WTC11 (cell line): ENCODE measurements around the gene SDE2. TPM values are rescaled to one million over a fixed set of nuclear protein-coding genes. Genes with fewer than 3 reads are reported as not detected.
"Not testable (repeated sequence)": the region's sequence is repeated elsewhere in the genome, so short reads cannot be mapped to it uniquely, and the experiment has no call there.

Source experiments
- ATAC-seq: fragments of 200-7000 bp; cut with Tn5 transposase; 2 replicates; pipeline ENCODE4 v1.10.0; 2021; ENCODE audit warnings: mild to moderate bottlenecking, moderate library complexity
- CTCF ChIA-PET: fragments of 300-600 bp; sonication (Branson Sonifier 250); formaldehyde crosslinking; loops from one replicate; lab custom pipeline; 2021; ENCODE audit warnings: antibody characterized with exemption; lab: Charles Lee
- POLR2A ChIA-PET: fragments of 350-600 bp; sonication (Branson Sonifier 250); formaldehyde crosslinking; loops from one replicate; lab custom pipeline; 2021; ENCODE audit warnings: antibody characterized with exemption; lab: Charles Lee
- DNase-seq: peaks from one replicate; pipeline ENCODE4 v3.0.0; 2021; ENCODE audit warnings: low spot score
- H3K27ac Mint-ChIP-seq: 2 replicates; pipeline ENCODE4 v1.8.0; 2021; ENCODE audit warnings: mixed read lengths
- H3K27me3 Mint-ChIP-seq: 2 replicates; pipeline ENCODE4 v1.8.0; 2021; ENCODE audit warnings: low read depth, mild to moderate bottlenecking, moderate library complexity, mixed read lengths
- H3K36me3 Mint-ChIP-seq: 2 replicates; pipeline ENCODE4 v1.8.0; 2021; ENCODE audit warnings: mixed read lengths
- H3K4me1 Mint-ChIP-seq: 2 replicates; pipeline ENCODE4 v1.8.0; 2022; ENCODE audit warnings: mixed read lengths
- H3K4me3 Mint-ChIP-seq: 2 replicates; pipeline ENCODE4 v1.8.0; 2021; ENCODE audit warnings: mild to moderate bottlenecking, moderate library complexity, mixed read lengths
- H3K9me3 Mint-ChIP-seq: 2 replicates; pipeline ENCODE4 v1.8.0; 2021; ENCODE audit warnings: mixed read lengths
- AFF4 ChIP-seq: sonication (generic); formaldehyde crosslinking; IDR thresholded peaks from 2 replicates; pipeline ENCODE4 v1.8.1; 2023; ENCODE audit warnings: mild to moderate bottlenecking, missing genetic modification reagents, borderline replicate concordance
- E2F4 ChIP-seq: sonication (generic); formaldehyde crosslinking; IDR thresholded peaks from 2 replicates; pipeline ENCODE4 v1.8.1; 2022; ENCODE audit warnings: low read depth, mild to moderate bottlenecking, moderate library complexity, missing genetic modification reagents, borderline replicate concordance
- FOXP1 ChIP-seq: sonication (generic); formaldehyde crosslinking; IDR thresholded peaks from 2 replicates; pipeline ENCODE4 v1.8.0; 2022; ENCODE audit warnings: missing genetic modification reagents, mild to moderate bottlenecking, moderate library complexity, borderline replicate concordance
- JUN ChIP-seq: sonication (generic); formaldehyde crosslinking; IDR thresholded peaks from 2 replicates; pipeline ENCODE4 v1.8.0; 2023; ENCODE audit warnings: mild to moderate bottlenecking, missing genetic modification reagents
- NFE2L1 ChIP-seq: sonication (generic); formaldehyde crosslinking; IDR thresholded peaks from 2 replicates; pipeline ENCODE4 v1.8.1; 2023; ENCODE audit warnings: missing genetic modification reagents
- NR2C2 ChIP-seq: sonication (generic); formaldehyde crosslinking; IDR thresholded peaks from 2 replicates; pipeline ENCODE4 v1.8.0; 2022; ENCODE audit warnings: mild to moderate bottlenecking, missing genetic modification reagents
- SP1 ChIP-seq: sonication (generic); formaldehyde crosslinking; conservative IDR thresholded peaks from 2 replicates; pipeline ENCODE4 v1.8.1; 2022; ENCODE audit warnings: missing genetic modification reagents
- STAT6 ChIP-seq: sonication (generic); formaldehyde crosslinking; conservative IDR thresholded peaks from 2 replicates; pipeline ENCODE4 v1.8.1; 2023; ENCODE audit warnings: mild to moderate bottlenecking, low read depth, missing genetic modification reagents, moderate library complexity
- TEAD1 ChIP-seq: sonication (generic); formaldehyde crosslinking; IDR thresholded peaks from 2 replicates; pipeline ENCODE4 v1.8.0; 2022; ENCODE audit warnings: mild to moderate bottlenecking, missing genetic modification reagents
- TP53 ChIP-seq: sonication (generic); formaldehyde crosslinking; IDR thresholded peaks from 2 replicates; pipeline ENCODE4 v1.8.1; 2023; ENCODE audit warnings: mild to moderate bottlenecking, missing genetic modification reagents
- USF1 ChIP-seq: sonication (generic); formaldehyde crosslinking; IDR thresholded peaks from 2 replicates; pipeline ENCODE4 v1.8.0; 2022; ENCODE audit warnings: mild to moderate bottlenecking, missing genetic modification reagents
- USF2 ChIP-seq: sonication (generic); formaldehyde crosslinking; IDR thresholded peaks from 2 replicates; pipeline ENCODE4 v1.8.1; 2023; ENCODE audit warnings: mild to moderate bottlenecking, missing genetic modification reagents, moderate library complexity
- ZBTB43 ChIP-seq: sonication (generic); formaldehyde crosslinking; IDR thresholded peaks from 2 replicates; pipeline ENCODE4 v1.8.1; 2023; ENCODE audit warnings: mild to moderate bottlenecking, missing genetic modification reagents
- ZNF219 ChIP-seq: sonication (generic); formaldehyde crosslinking; IDR thresholded peaks from 2 replicates; pipeline ENCODE4 v1.8.0; 2023; ENCODE audit warnings: missing genetic modification reagents, mild to moderate bottlenecking, borderline replicate concordance
- ZNF281 ChIP-seq: sonication (generic); formaldehyde crosslinking; IDR thresholded peaks from 2 replicates; pipeline ENCODE4 v1.8.0; 2023; ENCODE audit warnings: mild to moderate bottlenecking, missing genetic modification reagents
- ZNF423 ChIP-seq: fragments of 250-450 bp; sonication (Bioruptor Pico); IDR thresholded peaks from 2 replicates; pipeline ENCODE4 v2.1.2; 2022; ENCODE audit warnings: mild to moderate bottlenecking, moderate library complexity
- total RNA-seq: library from RNA; stranded (reverse); gene quantifications from 3 replicates; pipeline ENCODE4 v1.2.3, GENCODE V29; 2021

SDE2 gene
- total RNA-seq, 1 experiment from 2014 or later = 17.2 TPM

- no peak for ATAC-seq
- TF ChIP-seq JUN (CRISPR knock-in tag) (no peak), TEAD1 (no peak), ZNF219 (CRISPR knock-in tag) (no peak), ZBTB43 (CRISPR knock-in tag) (no peak), STAT6 (no peak), USF2 (no peak), ZNF423 (no peak), TP53 (CRISPR knock-in tag) (no peak), E2F4 (CRISPR knock-in tag) (no peak), AFF4 (CRISPR knock-in tag) (no peak), NFE2L1 (no peak), ZNF281 (CRISPR knock-in tag) (no peak), USF1 (CRISPR knock-in tag) (no peak), NR2C2 (CRISPR knock-in tag) (no peak), FOXP1 (CRISPR knock-in tag) (no peak), SP1 (no peak)
- no peak overlapping the region for H3K4me3 Mint-ChIP-seq
- no peaks in the 10 kb centered on the region for H3K9me3 Mint-ChIP-seq
- H3K4me1 Mint-ChIP-seq = peaks cover 27% of the 10 kb centered on the region
- POLR2A ChIA-PET = interaction anchor here (0.7 kb wide), 1 partner anchor 107 kb away, joined by 3 read pairs; no protein-coding TSS in a partner anchor
- CTCF ChIA-PET = no interaction called here
- H3K27ac Mint-ChIP-seq = no peak overlapping the region
- H3K36me3 Mint-ChIP-seq = peaks cover 2% of the 10 kb centered on the region
- no peak for DNase-seq
- H3K27me3 Mint-ChIP-seq = no peaks in the 10 kb centered on the region
Measured at GRCh38 chr1:226001088-226001487, 1.9 kb upstream of the SDE2 start.

GRCh38 chr1:226000493-226001081 is 1.4 kb upstream of the SDE2 start:
- CTCF ChIA-PET = interaction anchor here (1.4 kb wide), 1 partner anchor 13 kb away, joined by 9 read pairs; no protein-coding TSS in a partner anchor
- ATAC-seq, H3K36me3 Mint-ChIP-seq, H3K27me3 Mint-ChIP-seq, DNase-seq, H3K27ac Mint-ChIP-seq, H3K4me3 Mint-ChIP-seq, H3K9me3 Mint-ChIP-seq: not testable (repeated sequence)
- POLR2A ChIA-PET = interaction anchor here (0.7 to 1.7 kb wide), 3 partner anchors 62 to 108 kb away, joined by 3 to 30 read pairs (median 5); partner anchors contain the start of gene H3-3A
- peaks cover 27% of the 10 kb centered on the region for H3K4me1 Mint-ChIP-seq
